CD14-positive monocyte (primary cell): ENCODE measurements around the gene FGF14. TPM values are rescaled to one million over a fixed set of nuclear protein-coding genes. Genes with fewer than 3 reads are reported as not detected.

Experiments
- DNase-seq, 3 donors: peaks; one replicate each; pipeline ENCODE4 v3.0.0-alpha.2; 2011 to 2022
- H2AFZ ChIP-seq: 2 replicates; pipeline ENCODE4 v1.6.0; 2012; ENCODE audit warnings: mild to moderate bottlenecking, low read depth, low read length, inconsistent platforms; ENCODE audit not compliant: insufficient read depth, poor library complexity, severe bottlenecking
- H3K27ac ChIP-seq, 2 donors: 1 replicate in 1 of 2; 2 replicates in 1 of 2; pipeline ENCODE4 v1.5.1; 2012 to 2013; ENCODE audit warnings: low read length in 2 of 2, control low read depth in 1 of 2, inconsistent platforms in 1 of 2, low read depth in 1 of 2, mild to moderate bottlenecking in 1 of 2
- H3K27me3 ChIP-seq, 2 donors: one replicate each; pipeline versions ENCODE4 v1.6.0 to v1.6.1; 2011 to 2013; ENCODE audit warnings: low read length in 2 of 2; ENCODE audit not compliant: control insufficient read depth in 2 of 2, insufficient read depth in 2 of 2
- H3K36me3 ChIP-seq, 2 donors: replicated peaks in 1 of 2; 1 replicate in 1 of 2; 2 replicates in 1 of 2; pipeline versions ENCODE4 v1.5.1 to v1.6.1; 2012 to 2013; ENCODE audit warnings: low read length in 2 of 2, control low read depth in 1 of 2, inconsistent platforms in 1 of 2, mild to moderate bottlenecking in 1 of 2; ENCODE audit not compliant: insufficient read depth in 2 of 2, control insufficient read depth in 1 of 2
- H3K4me1 ChIP-seq, 2 donors: 1 replicate in 1 of 2; 2 replicates in 1 of 2; pipeline versions ENCODE4 v1.5.1 to v1.6.1; 2012 to 2013; ENCODE audit warnings: low read length in 2 of 2, control low read depth in 1 of 2, inconsistent platforms in 1 of 2, mild to moderate bottlenecking in 1 of 2, moderate library complexity in 1 of 2; ENCODE audit not compliant: insufficient read depth in 2 of 2, control insufficient read depth in 1 of 2
- H3K4me2 ChIP-seq: replicated peaks from 2 replicates; pipeline ENCODE3; 2012; ENCODE audit warnings: low read length, moderate library complexity, mild to moderate bottlenecking; ENCODE audit not compliant: poor library complexity, severe bottlenecking; ENCODE audit errors: extremely low read depth
- H3K4me3 ChIP-seq, 3 experiments: fragments of 200-600 bp in 1 of 3; sonication (generic) in 1 of 3; replicated peaks in 1 of 3; 1 replicate in 2 of 3; 2 replicates in 1 of 3; pipeline ENCODE4 v1.5.1; 2011 to 2013; ENCODE audit warnings: low read length in 3 of 3, mild to moderate bottlenecking in 3 of 3, control low read depth in 2 of 3, low read depth in 2 of 3, inconsistent platforms in 1 of 3, moderate library complexity in 1 of 3
- H3K79me2 ChIP-seq: 2 replicates; pipeline ENCODE4 v1.6.0; 2012; ENCODE audit warnings: mild to moderate bottlenecking, control low read depth, inconsistent platforms, low read length, moderate library complexity; ENCODE audit not compliant: insufficient read depth
- H3K9ac ChIP-seq: 2 replicates; pipeline ENCODE4 v1.6.0; 2017; ENCODE audit warnings: low read length, mild to moderate bottlenecking; ENCODE audit not compliant: insufficient read depth, poor library complexity, severe bottlenecking
- H3K9me3 ChIP-seq, 2 donors: replicated peaks in 1 of 2; 1 replicate in 1 of 2; 2 replicates in 1 of 2; pipeline versions ENCODE4 v1.5.1 to v1.6.1; 2012 to 2013; ENCODE audit warnings: low read length in 2 of 2, control low read depth in 1 of 2; ENCODE audit not compliant: control insufficient read depth in 1 of 2, insufficient read depth in 1 of 2
- H4K20me1 ChIP-seq: 2 replicates; pipeline ENCODE4 v1.6.0; 2012; ENCODE audit warnings: mild to moderate bottlenecking, low read length, control low read depth, moderate library complexity; ENCODE audit not compliant: insufficient read depth
- H3K27ac Mint-ChIP-seq, 7 donors: one replicate each; pipeline ENCODE4 v1.8.0; 2020; ENCODE audit warnings: mild to moderate bottlenecking in 7 of 7, mixed read lengths in 7 of 7, moderate library complexity in 6 of 7, inconsistent platforms in 2 of 7
- H3K27me3 Mint-ChIP-seq, 3 donors: one replicate each; pipeline ENCODE4 v1.8.0; 2021 to 2022; ENCODE audit warnings: low read depth in 3 of 3, mild to moderate bottlenecking in 3 of 3, mixed read lengths in 3 of 3, moderate library complexity in 3 of 3, inconsistent platforms in 1 of 3
- H3K36me3 Mint-ChIP-seq, 2 donors: one replicate each; pipeline ENCODE4 v1.8.0; 2020; ENCODE audit warnings: mixed read lengths in 2 of 2, inconsistent platforms in 1 of 2, mild to moderate bottlenecking in 1 of 2
- H3K4me1 Mint-ChIP-seq: one replicate; pipeline ENCODE4 v1.8.0; 2020; ENCODE audit warnings: mild to moderate bottlenecking, mixed read lengths
- H3K4me3 Mint-ChIP-seq, 2 donors: one replicate each; pipeline ENCODE4 v1.8.0; 2020; ENCODE audit warnings: mild to moderate bottlenecking in 2 of 2, mixed read lengths in 2 of 2, moderate library complexity in 1 of 2
- H3K9me3 Mint-ChIP-seq, 7 donors: one replicate each; pipeline ENCODE4 v1.8.0; 2020 to 2022; ENCODE audit warnings: mixed read lengths in 7 of 7, mild to moderate bottlenecking in 6 of 7, moderate library complexity in 6 of 7, inconsistent platforms in 2 of 7
- WGBS: methylation state at CpG from one replicate; pipeline ENCODE4 v1.1.5; 2013; ENCODE audit warnings: missing lambda C conversion rate; ENCODE audit not compliant: insufficient coverage; 5-methylcytosine and 5-hydroxymethylcytosine counted together
- intact Hi-C, 2 donors: fragments of 100-400 bp; cut with micrococcal nuclease; formaldehyde crosslinking; loops; one replicate each; pipeline versions ENCODE4 v1.15.0 to v1.15.1; 2023
- polyA plus RNA-seq, 3 donors: library from polyadenylated mRNA; depleted of rRNA in 1 of 3; unstranded in 2 of 3; stranded (reverse) in 1 of 3; fragments of 300-500 nt in 2 of 3; fragments of >200 nt in 1 of 3; fragmentation: Illumina TruSeq in 2 of 3; gene quantifications; 1 replicate in 2 of 3; 2 replicates in 1 of 3; pipeline ENCODE4 v1.2.3, GENCODE V29; 2012 to 2021
- TF ChIP-seq, protein P1 (sequence below): fragments of 200-600 bp; IDR thresholded peaks from one replicate; pipeline ENCODE4 v1.8.0; 2022; ENCODE audit warnings: antibody characterized with exemption, mild to moderate bottlenecking

The FGF14 gene
- polyA plus RNA-seq, 3 donors = not detected

DNA sequence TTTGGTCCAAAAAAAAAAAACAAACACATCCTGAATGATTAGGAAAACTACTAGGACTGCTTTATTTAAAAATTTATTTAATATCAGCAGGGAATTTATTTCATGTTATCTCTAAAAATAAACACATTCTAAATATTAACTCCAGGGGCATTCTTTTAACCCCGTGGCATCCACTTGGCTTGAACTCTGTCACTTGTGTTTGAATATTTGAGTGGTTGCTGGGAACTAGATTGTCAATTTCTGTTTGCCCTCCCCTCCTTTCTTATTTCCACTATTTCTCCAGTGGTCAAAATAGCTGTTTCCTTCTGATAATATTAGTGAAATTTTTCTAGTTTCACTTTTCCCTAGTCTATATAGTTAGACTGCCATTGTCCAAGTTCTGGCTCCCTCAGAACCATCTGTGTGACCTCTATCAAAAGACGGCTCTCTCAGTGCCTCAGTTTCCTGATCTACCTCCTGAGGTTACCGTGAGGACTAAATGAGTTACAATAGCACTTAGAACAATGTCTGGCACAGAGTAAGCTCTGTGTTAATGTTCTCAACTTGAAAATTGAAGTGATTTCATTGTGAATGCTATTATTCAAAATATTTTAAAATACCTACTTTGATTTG is 107.3 kb downstream of the FGF14 start:
- Mint-ChIP-seq H3K9me3 (peaks cover 0 to 3% (median 0%) of the 10 kb centered on the region in 7 donors), H3K27ac (no peak overlapping the region), H3K36me3 (no peaks in the 10 kb centered on the region), H3K27me3 (peaks cover 0 to 2% (median 0%) of the 10 kb centered on the region in 3 donors), H3K4me3 (no peak overlapping the region), H3K4me1 (no peaks in the 10 kb centered on the region)
- Histone ChIP-seq H3K4me2 (no peak overlapping the region), H3K27ac (no peak overlapping the region), H3K4me1 (no peaks in the 10 kb centered on the region), H4K20me1 (no peaks in the 10 kb centered on the region), H3K36me3 (no peaks in the 10 kb centered on the region), H3K79me2 (no peaks in the 10 kb centered on the region), H2AFZ (no peak overlapping the region), H3K9ac (no peak overlapping the region), H3K4me3 (no peak overlapping the region), H3K27me3 (no peaks in the 10 kb centered on the region), H3K9me3 (no peaks in the 10 kb centered on the region)
- TF ChIP-seq, protein P1, sequence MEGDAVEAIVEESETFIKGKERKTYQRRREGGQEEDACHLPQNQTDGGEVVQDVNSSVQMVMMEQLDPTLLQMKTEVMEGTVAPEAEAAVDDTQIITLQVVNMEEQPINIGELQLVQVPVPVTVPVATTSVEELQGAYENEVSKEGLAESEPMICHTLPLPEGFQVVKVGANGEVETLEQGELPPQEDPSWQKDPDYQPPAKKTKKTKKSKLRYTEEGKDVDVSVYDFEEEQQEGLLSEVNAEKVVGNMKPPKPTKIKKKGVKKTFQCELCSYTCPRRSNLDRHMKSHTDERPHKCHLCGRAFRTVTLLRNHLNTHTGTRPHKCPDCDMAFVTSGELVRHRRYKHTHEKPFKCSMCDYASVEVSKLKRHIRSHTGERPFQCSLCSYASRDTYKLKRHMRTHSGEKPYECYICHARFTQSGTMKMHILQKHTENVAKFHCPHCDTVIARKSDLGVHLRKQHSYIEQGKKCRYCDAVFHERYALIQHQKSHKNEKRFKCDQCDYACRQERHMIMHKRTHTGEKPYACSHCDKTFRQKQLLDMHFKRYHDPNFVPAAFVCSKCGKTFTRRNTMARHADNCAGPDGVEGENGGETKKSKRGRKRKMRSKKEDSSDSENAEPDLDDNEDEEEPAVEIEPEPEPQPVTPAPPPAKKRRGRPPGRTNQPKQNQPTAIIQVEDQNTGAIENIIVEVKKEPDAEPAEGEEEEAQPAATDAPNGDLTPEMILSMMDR = no peak
- intact Hi-C loops = no loop called here
- WGBS = 0% methylated on average over 1 of the region's 3 CpGs
- no peak for DNase-seq

DNA sequence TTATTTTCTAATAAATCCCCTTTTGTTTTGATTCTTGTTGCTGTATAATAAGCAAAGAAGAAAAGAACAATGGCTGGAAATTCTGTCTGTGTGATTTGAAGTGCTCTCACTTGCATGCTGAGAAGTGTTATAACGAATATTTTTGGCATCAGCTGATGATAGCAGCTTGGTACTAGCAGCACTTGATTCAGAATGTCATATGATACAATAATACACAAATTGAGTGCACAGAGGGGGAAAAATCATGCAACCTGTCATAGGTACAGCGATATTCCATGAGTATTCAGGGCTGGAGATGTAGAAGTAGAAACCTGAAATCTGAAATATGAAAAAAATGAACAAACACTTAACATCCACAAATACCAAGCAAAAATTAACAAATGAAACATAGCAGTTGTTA is 108.1 kb downstream of the FGF14 start:
- no peak overlapping the region for H3K27ac Mint-ChIP-seq

More for the DNA sequence above, 108.1 kb downstream of the FGF14 start:
- TF ChIP-seq, protein P1 = no peak
- no peaks in the 10 kb centered on the region for H3K9me3 ChIP-seq
- intact Hi-C loops = no loop called here
- H3K27ac ChIP-seq = no peak overlapping the region
- no CpG with 5 or more reads among the region's 2 CpGs for WGBS
- H3K4me2 ChIP-seq = no peak overlapping the region
- no peaks in the 10 kb centered on the region for H4K20me1 ChIP-seq
- H2AFZ ChIP-seq = no peak overlapping the region
- peaks cover 0 to 2% (median 0%) of the 10 kb centered on the region in 3 donors for H3K27me3 Mint-ChIP-seq
- H3K36me3 ChIP-seq = no peaks in the 10 kb centered on the region
- no peak overlapping the region for H3K9ac ChIP-seq
- H3K4me3 Mint-ChIP-seq = no peak overlapping the region
- no peaks in the 10 kb centered on the region for H3K79me2 ChIP-seq
- H3K36me3 Mint-ChIP-seq = no peaks in the 10 kb centered on the region
- no peak for DNase-seq
- peaks cover 0 to 3% (median 0%) of the 10 kb centered on the region in 7 donors for H3K9me3 Mint-ChIP-seq
- no peaks in the 10 kb centered on the region for H3K4me1 ChIP-seq
- H3K4me1 Mint-ChIP-seq = no peaks in the 10 kb centered on the region
- H3K27me3 ChIP-seq = no peaks in the 10 kb centered on the region
- H3K4me3 ChIP-seq = no peak overlapping the region
